ENCODE measurements around the gene ZNF254.
A peak's percentile ranks its signal among the peaks of the same experiment; 100 is the strongest.
"Not testable (repeated sequence)": the region's sequence is repeated elsewhere in the genome, so short reads cannot be mapped to it uniquely, and the experiment has no call there.

Gene ZNF254

DNA sequence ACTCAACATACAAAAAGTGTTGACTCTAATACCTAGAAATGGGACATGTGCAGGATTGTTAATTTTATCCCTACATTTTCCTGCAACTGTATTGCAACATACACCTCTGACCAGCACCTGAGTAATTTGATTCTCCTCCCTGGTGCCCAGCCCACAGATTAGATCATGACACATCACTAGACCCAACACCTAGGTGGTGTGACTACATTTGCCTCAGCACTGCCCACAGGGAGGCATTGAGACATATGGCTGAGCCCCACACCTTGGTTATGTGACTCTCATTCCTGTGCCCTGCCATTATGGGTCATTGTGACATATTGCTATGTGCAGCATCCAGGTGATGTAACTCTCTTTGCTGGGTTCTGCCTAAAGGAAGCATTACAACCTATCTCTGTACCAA lies 13.2 kb upstream of the ZNF254 start:
- DNase-seq: no peak

GRCh38 chr19:24074720-24075454 lies 12.1 kb upstream of the ZNF254 start:
- DNase-seq: no peak

- not testable (repeated sequence) for DNase-seq
Measured at GRCh38 chr19:24075530-24075929, 11.5 kb upstream of the ZNF254 start.

DNA sequence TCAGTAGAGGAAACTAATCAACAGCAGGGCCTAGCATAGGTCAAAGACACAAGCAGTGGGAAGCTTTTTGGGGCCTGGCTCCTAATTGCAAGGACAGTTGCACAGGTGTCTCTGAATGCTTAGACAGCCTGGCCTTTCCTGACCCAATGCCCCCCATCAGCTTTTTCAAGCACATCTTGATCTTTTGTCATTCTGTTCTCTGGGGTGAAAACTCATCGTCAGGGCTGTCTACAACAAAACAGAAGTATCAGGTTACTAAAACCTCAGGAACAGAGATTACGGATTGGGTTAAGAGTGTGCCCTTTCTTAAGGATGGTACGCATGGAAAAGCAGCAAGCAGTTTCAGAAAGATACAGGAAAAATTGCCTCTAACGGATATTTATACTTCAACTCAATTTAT lies 8.3 kb upstream of the ZNF254 start:
- DNase-seq: peak; percentile 64

DNA sequence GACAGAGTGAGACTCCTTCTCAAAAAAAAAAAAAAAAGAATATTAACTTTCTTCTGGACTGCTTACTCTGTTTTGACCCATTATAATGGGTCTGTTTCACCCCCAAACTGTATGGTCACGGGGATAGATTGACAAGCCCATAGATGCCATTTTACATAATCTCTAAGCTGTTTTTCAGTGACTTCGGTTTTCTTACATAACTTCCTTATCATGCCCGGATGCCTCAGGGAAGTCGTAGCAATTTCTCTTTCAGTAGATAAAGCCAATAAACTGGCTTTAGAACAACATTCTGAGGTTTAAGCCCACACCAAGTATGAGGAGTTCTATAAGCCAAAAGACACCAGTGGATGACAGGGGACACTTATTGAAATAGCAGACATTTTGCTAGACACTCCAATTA lies 5.9 kb upstream of the ZNF254 start:
- no peak for DNase-seq

DNA sequence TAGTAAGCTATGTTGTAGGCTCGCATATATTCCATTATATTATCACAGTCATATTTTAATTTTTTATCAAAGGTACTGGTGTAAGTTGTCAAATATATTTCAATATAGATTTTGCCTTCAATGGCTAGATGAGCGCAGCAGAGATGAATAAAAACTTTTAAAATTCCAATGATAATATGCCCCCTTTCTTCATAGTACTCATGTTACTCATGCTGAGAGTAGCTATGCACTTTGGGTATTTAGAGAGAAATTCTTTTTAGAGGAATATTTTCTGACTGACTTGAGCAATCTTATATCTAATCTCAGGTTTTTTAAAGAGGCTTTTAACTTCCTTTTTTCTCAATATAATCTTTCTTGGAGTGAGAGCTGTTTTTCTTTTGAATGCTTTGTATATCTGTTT lies 11.4 kb downstream of the ZNF254 start:
- no peak for DNase-seq

GRCh38 chr19:24099829-24100228 lies 12.8 kb downstream of the ZNF254 start:
- DNase-seq: no peak

- not testable (repeated sequence) for DNase-seq
Measured at GRCh38 chr19:24100597-24100996, 13.6 kb downstream of the ZNF254 start.

- no peak for DNase-seq
Measured at GRCh38 chr19:24101459-24102115, 14.6 kb downstream of the ZNF254 start.

DNA sequence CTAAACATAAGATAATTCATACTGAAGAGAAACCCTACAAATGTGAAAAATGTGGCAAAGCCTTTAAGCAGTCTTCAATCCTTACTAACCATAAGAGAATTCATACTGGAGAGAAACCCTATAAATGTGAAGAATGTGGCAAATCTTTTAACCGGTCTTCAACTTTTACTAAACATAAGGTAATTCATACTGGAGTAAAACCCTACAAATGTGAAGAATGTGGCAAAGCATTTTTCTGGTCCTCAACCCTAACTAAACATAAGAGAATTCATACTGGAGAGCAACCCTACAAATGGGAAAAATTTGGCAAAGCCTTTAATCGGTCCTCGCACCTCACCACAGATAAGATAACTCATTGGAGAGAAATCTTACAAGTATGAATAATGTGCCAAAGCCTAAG lies 40.6 kb downstream of the ZNF254 start:
- no peak for DNase-seq

DNA sequence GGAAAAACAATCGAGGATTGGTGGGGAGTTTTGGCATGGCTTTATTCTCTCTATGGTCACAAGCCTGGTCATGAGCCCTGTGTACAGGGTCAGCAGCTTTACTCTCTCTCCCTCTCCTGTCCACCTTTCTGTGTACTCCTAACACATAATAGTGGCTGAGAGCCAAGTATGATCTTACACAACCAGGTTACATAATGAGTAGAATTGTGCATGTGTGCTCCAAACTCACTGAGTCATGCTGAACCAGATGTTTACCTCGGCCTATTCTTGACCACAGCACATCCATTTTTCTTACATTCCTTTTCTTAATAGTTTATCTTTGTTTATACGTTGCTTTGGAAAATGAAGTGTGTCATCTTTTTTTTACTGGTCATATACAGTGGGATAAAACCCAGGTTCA lies 53.1 kb downstream of the ZNF254 start:
- peak; percentile 13 for DNase-seq

GRCh38 chr19:24140591-24140990 lies 53.6 kb downstream of the ZNF254 start:
- no peak for DNase-seq

DNA sequence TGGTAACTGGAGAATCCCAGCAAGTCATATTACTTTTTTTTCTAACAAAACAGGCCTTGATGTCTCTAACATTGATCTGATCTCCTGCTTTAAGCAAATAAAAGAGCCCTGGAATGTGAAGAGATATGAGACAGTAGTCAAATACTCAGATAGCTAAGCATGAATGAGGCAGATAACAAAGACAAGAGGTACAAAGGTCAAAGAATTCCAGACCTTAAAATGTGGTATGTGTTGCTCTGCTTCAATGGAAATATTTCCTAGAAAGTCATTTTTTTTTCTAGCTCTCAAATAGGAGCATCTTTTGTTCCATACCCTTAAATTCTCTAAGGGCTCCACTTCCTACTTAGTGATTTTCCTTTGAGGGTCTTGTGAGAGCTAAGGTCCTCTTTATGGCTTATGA lies 54.6 kb downstream of the ZNF254 start:
- no peak for DNase-seq

GRCh38 chr19:24142771-24143170 lies 55.8 kb downstream of the ZNF254 start:
- no peak for DNase-seq

- DNase-seq: peak; percentile 17
Measured at GRCh38 chr19:24159707-24160106, 72.7 kb downstream of the ZNF254 start.

DNA sequence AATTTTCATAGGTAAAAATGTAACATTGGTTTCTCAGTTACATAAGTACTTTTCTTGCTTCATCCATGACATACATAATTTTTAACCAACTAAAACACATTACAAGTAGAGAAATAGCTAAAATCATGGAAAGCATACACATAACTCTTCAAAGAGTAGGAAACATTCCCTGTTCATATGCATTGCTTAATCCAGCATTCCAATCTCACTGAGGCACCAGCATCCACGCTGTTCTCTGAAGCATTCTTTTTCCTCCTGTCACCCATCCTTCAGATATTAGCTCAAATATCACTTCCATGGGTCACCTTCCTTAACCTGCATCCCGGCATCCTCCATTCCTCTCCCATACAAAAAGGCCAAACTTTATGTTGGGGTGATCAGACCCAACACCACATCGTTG lies 79.1 kb downstream of the ZNF254 start:
- DNase-seq: no peak

- no peak for DNase-seq
Measured at GRCh38 chr19:24173882-24174281, 86.9 kb downstream of the ZNF254 start.

GRCh38 chr19:24177686-24178085 lies 90.7 kb downstream of the ZNF254 start:
- DNase-seq: no peak

- DNase-seq: no peak
Measured at GRCh38 chr19:24178207-24178606, 91.2 kb downstream of the ZNF254 start.
